GM12878 (cell line): ENCODE results near the gene NAALADL2.

Experiments
- CHD1 ChIP-seq: IDR thresholded peaks from 2 replicates; pipeline ENCODE4 v1.6.1; 2012; ENCODE audit warnings: low read depth, low read length, improper control_type of control experiment
- RAD21 ChIP-seq: IDR thresholded peaks from 2 replicates; pipeline ENCODE4 v1.6.1; 2011; ENCODE audit warnings: mild to moderate bottlenecking, low read depth, low read length, moderate library complexity; ENCODE audit not compliant: insufficient read depth
- SPI1 ChIP-seq: IDR thresholded peaks from 2 replicates; pipeline ENCODE4 v1.6.1; 2011; ENCODE audit warnings: low read depth, mild to moderate bottlenecking, low read length, moderate library complexity, borderline replicate concordance; ENCODE audit not compliant: insufficient read depth
- TF ChIP-seq, protein P1 (sequence below): IDR thresholded peaks from 2 replicates; pipeline ENCODE4 v1.6.1; 2012; ENCODE audit warnings: mild to moderate bottlenecking, low read depth, low read length

DNA sequence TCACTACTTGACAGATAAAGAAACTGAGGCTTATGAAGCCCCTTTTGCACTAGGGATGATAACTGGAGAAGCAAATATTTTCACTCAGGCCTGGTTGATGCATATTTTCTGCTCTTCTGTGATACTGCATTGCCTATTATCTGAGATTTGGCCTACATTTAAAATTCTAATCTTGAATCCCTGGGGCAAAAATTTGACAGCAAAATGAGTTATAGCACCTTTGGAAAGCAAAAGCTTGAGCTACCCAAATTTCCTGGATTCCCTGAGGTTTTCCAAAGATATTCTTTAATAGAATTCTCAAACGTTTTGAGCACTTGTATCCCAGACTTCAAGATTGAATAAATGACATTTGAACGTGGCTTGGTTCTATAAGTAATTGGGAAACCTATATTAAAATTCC, 86.1 kb downstream of the NAALADL2 start:
- TF ChIP-seq SPI1, result no peak
- TF ChIP-seq CHD1, result no peak
- no peak for TF ChIP-seq RAD21
- TF ChIP-seq, protein P1, sequence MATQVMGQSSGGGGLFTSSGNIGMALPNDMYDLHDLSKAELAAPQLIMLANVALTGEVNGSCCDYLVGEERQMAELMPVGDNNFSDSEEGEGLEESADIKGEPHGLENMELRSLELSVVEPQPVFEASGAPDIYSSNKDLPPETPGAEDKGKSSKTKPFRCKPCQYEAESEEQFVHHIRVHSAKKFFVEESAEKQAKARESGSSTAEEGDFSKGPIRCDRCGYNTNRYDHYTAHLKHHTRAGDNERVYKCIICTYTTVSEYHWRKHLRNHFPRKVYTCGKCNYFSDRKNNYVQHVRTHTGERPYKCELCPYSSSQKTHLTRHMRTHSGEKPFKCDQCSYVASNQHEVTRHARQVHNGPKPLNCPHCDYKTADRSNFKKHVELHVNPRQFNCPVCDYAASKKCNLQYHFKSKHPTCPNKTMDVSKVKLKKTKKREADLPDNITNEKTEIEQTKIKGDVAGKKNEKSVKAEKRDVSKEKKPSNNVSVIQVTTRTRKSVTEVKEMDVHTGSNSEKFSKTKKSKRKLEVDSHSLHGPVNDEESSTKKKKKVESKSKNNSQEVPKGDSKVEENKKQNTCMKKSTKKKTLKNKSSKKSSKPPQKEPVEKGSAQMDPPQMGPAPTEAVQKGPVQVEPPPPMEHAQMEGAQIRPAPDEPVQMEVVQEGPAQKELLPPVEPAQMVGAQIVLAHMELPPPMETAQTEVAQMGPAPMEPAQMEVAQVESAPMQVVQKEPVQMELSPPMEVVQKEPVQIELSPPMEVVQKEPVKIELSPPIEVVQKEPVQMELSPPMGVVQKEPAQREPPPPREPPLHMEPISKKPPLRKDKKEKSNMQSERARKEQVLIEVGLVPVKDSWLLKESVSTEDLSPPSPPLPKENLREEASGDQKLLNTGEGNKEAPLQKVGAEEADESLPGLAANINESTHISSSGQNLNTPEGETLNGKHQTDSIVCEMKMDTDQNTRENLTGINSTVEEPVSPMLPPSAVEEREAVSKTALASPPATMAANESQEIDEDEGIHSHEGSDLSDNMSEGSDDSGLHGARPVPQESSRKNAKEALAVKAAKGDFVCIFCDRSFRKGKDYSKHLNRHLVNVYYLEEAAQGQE, result no peak
